Aorta (tissue), 5 donors: ENCODE results near the gene ESRRG. TPM values are rescaled to one million over a fixed set of nuclear protein-coding genes. Genes with fewer than 3 reads are reported as not detected.

ENCODE experiments used
- ATAC-seq: fragments of 200-7000 bp; cut with Tn5 transposase; one replicate; pipeline ENCODE4 v1.9.1; 2022; ENCODE audit warnings: moderate library complexity; ENCODE audit not compliant: low FRiP score
- DNase-seq, 2 donors: peaks; one replicate each; pipeline ENCODE4 v3.0.0-alpha.2; 2020
- H3K27ac ChIP-seq, 2 donors: one replicate each; pipeline ENCODE4 v1.5.1; 2013; ENCODE audit warnings: low read length in 2 of 2, mild to moderate bottlenecking in 2 of 2, moderate library complexity in 2 of 2, control low read depth in 1 of 2, inconsistent platforms in 1 of 2, low read depth in 1 of 2
- H3K27me3 ChIP-seq, 2 donors: one replicate each; pipeline ENCODE4 v1.6.1; 2013; ENCODE audit warnings: control low read depth in 1 of 2, low read length in 1 of 2, mild to moderate bottlenecking in 1 of 2, moderate library complexity in 1 of 2; ENCODE audit not compliant: insufficient read depth in 2 of 2, control insufficient read depth in 1 of 2
- H3K36me3 ChIP-seq, 2 donors: one replicate each; pipeline ENCODE4 v1.6.1; 2013; ENCODE audit warnings: control low read depth in 1 of 2, low read length in 1 of 2, mild to moderate bottlenecking in 1 of 2; ENCODE audit not compliant: insufficient read depth in 2 of 2, control insufficient read depth in 1 of 2
- H3K4me1 ChIP-seq, 2 donors: one replicate each; pipeline ENCODE4 v1.6.1; 2013; ENCODE audit warnings: low read length in 2 of 2, control low read depth in 1 of 2, mild to moderate bottlenecking in 1 of 2, moderate library complexity in 1 of 2; ENCODE audit not compliant: insufficient read depth in 2 of 2, control insufficient read depth in 1 of 2
- H3K4me3 ChIP-seq, 2 donors: one replicate each; pipeline ENCODE4 v1.5.1; 2013; ENCODE audit warnings: low read length in 2 of 2, control low read depth in 1 of 2, mild to moderate bottlenecking in 1 of 2
- H3K9me3 ChIP-seq: one replicate; pipeline ENCODE4 v1.6.1; 2013; ENCODE audit warnings: mild to moderate bottlenecking, low read length; ENCODE audit not compliant: control insufficient read depth
- WGBS, 2 donors: extraction: QIAGEN DNeasy Blood & Tissue Kit; methylation state at CpG; one replicate each; pipeline ENCODE4 v1.1.7; 2013; 5-methylcytosine and 5-hydroxymethylcytosine counted together
- intact Hi-C, 2 donors: fragments of 100-400 bp; cut with DNase I; formaldehyde crosslinking; loops; one replicate each; pipeline versions ENCODE4 v1.14.2 to v1.15.0; 2022
- polyA plus RNA-seq, 2 donors: library from polyadenylated mRNA; stranded (reverse); fragments of 200-250 nt; gene quantifications; one replicate each; pipeline ENCODE4 v1.2.3, GENCODE V29; 2013
- total RNA-seq, 2 donors: library from RNA; stranded (reverse); fragmentation: NEBNext Ultra II Directional; extraction: Animal tissue kit (Norgen Biotek cat#: 25700); gene quantifications; one replicate each; pipeline ENCODE4 v1.2.1, GENCODE V29; 2021
- donor health status: healthy with polysubstance abuse.
- donor health status: Bipolar disorder and iron deficiency.
- donor health status: DM: no; HTN: no; CAD: no.
- donor health status: DM: no; HTN: no; CAD: no.
- donor health status: DM: yes; HTN: yes; CAD: no.

ESRRG gene
- total and polyA plus RNA-seq, 4 donors: 0.21 to 1.3 TPM; not detected in 2

DNA sequence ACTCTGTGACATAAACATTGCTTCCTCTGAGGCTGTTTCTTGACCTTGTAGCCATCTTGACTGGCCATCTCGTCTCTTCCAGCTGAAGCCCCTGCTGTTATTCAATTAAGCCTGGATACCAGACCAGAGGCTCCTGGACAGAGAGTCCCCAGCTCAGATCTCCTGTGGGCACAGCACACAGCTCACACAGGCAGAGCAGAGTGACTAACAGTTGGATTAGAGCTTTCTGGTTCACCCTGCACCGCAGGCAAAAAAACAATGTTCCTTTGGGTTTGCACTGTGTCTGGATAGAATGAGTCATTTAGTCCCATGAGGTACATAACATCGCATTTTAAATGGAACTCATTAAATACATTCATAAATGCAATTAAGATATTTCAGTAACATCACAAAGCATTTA is 266.5 kb downstream of the ESRRG start:
- H3K4me1 ChIP-seq: no peaks in the 10 kb centered on the region
- H3K27me3 ChIP-seq: no peaks in the 10 kb centered on the region
- intact Hi-C loops: no loop called here
- H3K4me3 ChIP-seq: no peak overlapping the region
- WGBS, 2 donors: 54 to 62% methylated on average over 3 of the region's 3 CpGs
- ATAC-seq (no peak), DNase-seq (no peak)
- no peak overlapping the region for H3K27ac ChIP-seq
- H3K9me3 ChIP-seq: no peaks in the 10 kb centered on the region
- no peaks in the 10 kb centered on the region for H3K36me3 ChIP-seq

GRCh38 chr1:216453777-216454176 is 269.5 kb downstream of the ESRRG start:
- intact Hi-C loops: no loop called here
- no peak for DNase-seq

More at GRCh38 chr1:216453777-216454176, 269.5 kb downstream of the ESRRG start:
- H3K36me3 ChIP-seq: no peaks in the 10 kb centered on the region
- 77 to 81% methylated on average over 2 of the region's 2 CpGs for WGBS, 2 donors
- H3K27ac ChIP-seq: no peak overlapping the region
- H3K27me3 ChIP-seq: no peaks in the 10 kb centered on the region
- no peak overlapping the region for H3K4me3 ChIP-seq
- H3K4me1 ChIP-seq: no peaks in the 10 kb centered on the region
- ATAC-seq: no peak
- H3K9me3 ChIP-seq: no peaks in the 10 kb centered on the region
